Measurements from ENCODE around the gene RBM48. TPM values are rescaled to one million over a fixed set of nuclear protein-coding genes. Genes with fewer than 3 reads are reported as not detected.

RBM48 gene
- total RNA-seq, 2 donors from 2014 or later, result 27.7 to 29.3 TPM

DNA sequence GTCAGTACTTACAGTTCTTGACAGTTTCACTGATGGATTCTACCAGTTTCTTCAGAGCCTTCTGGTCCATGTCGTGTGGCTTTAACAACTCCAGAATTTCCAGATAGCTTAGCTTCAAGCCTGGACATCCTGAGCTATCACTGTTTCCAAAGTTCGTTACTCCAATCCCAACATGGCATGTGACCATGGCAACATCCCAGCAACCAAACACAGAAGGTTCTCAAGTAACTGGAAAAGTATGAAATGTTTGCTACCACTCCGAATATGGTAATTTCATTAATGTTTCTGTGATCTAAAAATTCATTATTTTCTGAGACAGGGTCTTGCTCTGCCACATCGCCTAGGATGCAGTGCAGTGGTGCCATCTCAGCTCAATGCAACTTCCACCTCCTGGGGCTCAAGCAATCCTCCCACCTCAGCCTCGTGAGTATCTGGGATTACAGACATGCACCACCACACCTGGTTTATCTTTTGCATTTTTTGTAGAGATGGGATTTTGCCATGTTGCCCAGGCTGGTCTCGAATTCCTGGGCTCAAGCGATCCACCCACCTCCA lies 29.3 kb downstream of the RBM48 start:
- Mint-ChIP-seq H3K36me3 (ENCODE audit: low read depth) (no peaks in the 10 kb centered on the region), H3K27ac (peak overlapping the region; percentile 79), H3K27me3 (no peaks in the 10 kb centered on the region), H3K4me3 (peak overlapping the region; percentile 25), H3K4me1 (peaks cover 1% of the 10 kb centered on the region)
- H3K9me3 ChIP-seq (ENCODE audit: control insufficient read depth, low read length, poor library complexity, severe bottlenecking), result no peaks in the 10 kb centered on the region
- ATAC-seq, result no peak
- no peak for DNase-seq

DNA sequence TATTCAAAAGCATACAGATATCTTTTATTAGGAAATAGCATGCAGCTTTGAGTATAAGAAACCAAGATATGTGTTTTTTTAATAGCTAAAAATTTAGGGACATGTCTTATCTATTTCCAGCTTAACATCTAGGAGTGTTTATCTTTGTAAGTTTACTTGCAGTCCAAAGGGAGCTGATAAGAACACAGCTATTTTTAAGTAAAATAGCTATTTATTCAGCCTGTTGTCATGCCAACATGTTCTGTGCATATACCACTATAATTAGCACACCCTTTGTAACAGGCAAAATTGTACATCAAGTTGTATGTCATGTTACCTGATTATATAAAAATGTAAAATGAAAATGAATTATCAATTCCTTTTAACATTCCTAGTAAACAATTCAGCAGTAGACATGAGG lies 32.0 kb downstream of the RBM48 start:
- ATAC-seq, result no peak
- H3K4me1 Mint-ChIP-seq, result peaks cover 10% of the 10 kb centered on the region
- no peak for DNase-seq

DNA sequence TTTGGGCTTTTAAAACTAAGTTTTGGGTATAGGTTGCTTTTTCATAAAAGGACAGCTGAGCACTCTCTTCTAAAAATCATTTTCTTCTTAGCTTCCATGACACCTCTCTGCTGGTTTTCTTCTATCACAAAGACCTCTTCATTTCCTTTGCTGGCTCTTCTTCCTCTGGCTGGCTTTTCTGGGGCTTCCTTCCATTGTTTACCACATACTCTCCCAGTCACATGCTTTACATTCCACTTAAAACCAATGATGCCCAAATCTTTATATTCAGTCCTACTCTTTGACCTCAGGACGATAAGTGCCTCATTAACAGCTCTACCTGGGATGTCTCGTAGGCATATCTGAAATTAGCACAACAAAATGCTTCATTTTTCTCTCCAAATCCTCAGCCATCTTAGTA lies 34.8 kb downstream of the RBM48 start:
- no peaks in the 10 kb centered on the region for H3K9me3 ChIP-seq (ENCODE audit: control insufficient read depth, low read length, poor library complexity, severe bottlenecking)
- no peak overlapping the region for H3K4me3 Mint-ChIP-seq
- peak overlapping the region; percentile 60 for H3K27ac Mint-ChIP-seq
- H3K4me1 Mint-ChIP-seq, result peaks cover 10% of the 10 kb centered on the region
- H3K27me3 Mint-ChIP-seq, result no peaks in the 10 kb centered on the region
- ATAC-seq (no peak), DNase-seq (no peak)
- H3K36me3 Mint-ChIP-seq (ENCODE audit: low read depth), result peaks cover 7% of the 10 kb centered on the region

More for the DNA sequence above, 32.0 kb downstream of the RBM48 start:
- H3K9me3 ChIP-seq (ENCODE audit: control insufficient read depth, low read length, poor library complexity, severe bottlenecking), result no peaks in the 10 kb centered on the region
- no peak overlapping the region for H3K4me3 Mint-ChIP-seq
- no peaks in the 10 kb centered on the region for H3K27me3 Mint-ChIP-seq
- H3K36me3 Mint-ChIP-seq (ENCODE audit: low read depth), result peaks cover 7% of the 10 kb centered on the region
- no peak overlapping the region for H3K27ac Mint-ChIP-seq

DNA sequence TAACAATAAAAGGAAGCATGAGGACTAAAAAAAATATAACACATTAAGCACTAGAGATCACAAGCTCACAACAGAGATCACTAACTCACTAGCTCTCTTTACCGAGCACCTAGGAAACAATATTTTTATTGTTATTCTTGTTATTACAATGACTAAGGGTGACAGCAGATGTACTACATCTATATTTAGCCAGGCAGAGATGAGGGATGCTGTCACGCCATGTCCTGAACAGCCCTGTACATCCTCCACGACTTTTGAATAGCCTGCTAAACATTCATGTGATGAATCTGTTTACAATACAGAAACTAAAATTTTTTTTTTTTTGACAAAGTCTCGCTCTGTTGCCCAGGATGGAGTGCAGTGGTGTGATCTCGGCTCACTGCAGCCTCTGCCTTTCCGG lies 38.9 kb downstream of the RBM48 start:
- H3K27ac Mint-ChIP-seq, result no peak overlapping the region
- no peaks in the 10 kb centered on the region for H3K9me3 ChIP-seq (ENCODE audit: control insufficient read depth, low read length, poor library complexity, severe bottlenecking)
- no peak overlapping the region for H3K4me3 Mint-ChIP-seq
- DNase-seq (no peak), ATAC-seq (no peak)
- H3K27me3 Mint-ChIP-seq, result no peaks in the 10 kb centered on the region
- peaks cover 13% of the 10 kb centered on the region for H3K36me3 Mint-ChIP-seq (ENCODE audit: low read depth)
- H3K4me1 Mint-ChIP-seq, result peaks cover 16% of the 10 kb centered on the region

DNA sequence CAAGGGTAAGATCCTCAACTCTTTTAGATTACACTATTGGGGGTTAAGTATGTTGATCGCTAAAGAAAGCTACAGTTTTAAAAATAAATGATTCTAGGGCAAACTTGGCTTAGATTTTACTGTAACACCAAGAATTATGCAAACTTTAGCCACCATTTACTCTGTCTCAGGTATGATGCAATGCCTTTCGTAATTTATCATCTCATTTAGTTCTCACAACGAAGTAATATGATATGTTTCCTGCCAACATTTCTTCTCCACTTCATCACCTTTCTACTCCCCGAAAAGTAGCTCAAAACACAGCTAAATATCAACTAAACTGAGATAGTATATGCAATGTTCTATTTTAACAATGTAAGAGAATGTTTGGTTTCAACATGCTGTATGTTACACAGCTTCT lies 40.5 kb downstream of the RBM48 start:
- no peak for ATAC-seq
- Mint-ChIP-seq H3K36me3 (ENCODE audit: low read depth) (peaks cover 8% of the 10 kb centered on the region), H3K27ac (no peak overlapping the region)

DNA sequence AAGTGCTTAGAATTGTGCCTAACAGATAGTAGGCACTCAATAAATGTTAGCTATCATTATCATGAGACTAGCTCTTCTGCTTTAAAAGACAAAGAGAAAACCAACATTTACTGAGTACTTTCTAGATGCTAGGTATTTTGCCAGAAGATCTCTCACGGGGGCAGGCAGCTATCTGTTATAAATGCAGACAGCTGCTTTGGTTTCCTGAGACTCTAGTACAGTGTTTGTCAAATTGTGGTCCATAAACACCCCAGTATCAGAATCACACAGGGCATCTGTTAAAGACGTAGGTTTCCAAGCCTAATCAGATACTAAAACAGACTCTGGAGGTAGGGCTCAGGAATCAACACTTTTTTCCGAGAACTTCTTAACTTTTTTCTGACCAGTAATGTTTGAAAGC lies 47.7 kb downstream of the RBM48 start:
- H3K9me3 ChIP-seq (ENCODE audit: control insufficient read depth, low read length, poor library complexity, severe bottlenecking), result no peaks in the 10 kb centered on the region
- no peak overlapping the region for H3K27ac Mint-ChIP-seq
- H3K36me3 Mint-ChIP-seq (ENCODE audit: low read depth), result peaks cover 8% of the 10 kb centered on the region
- no peak for ATAC-seq
- H3K4me1 Mint-ChIP-seq, result peaks cover 11% of the 10 kb centered on the region
- no peak for DNase-seq
- no peaks in the 10 kb centered on the region for H3K27me3 Mint-ChIP-seq
- H3K4me3 Mint-ChIP-seq, result no peak overlapping the region

More for the DNA sequence above, 40.5 kb downstream of the RBM48 start:
- H3K9me3 ChIP-seq (ENCODE audit: control insufficient read depth, low read length, poor library complexity, severe bottlenecking), result no peaks in the 10 kb centered on the region
- DNase-seq, result no peak
- Mint-ChIP-seq H3K4me3 (no peak overlapping the region), H3K4me1 (peaks cover 8% of the 10 kb centered on the region), H3K27me3 (no peaks in the 10 kb centered on the region)

DNA sequence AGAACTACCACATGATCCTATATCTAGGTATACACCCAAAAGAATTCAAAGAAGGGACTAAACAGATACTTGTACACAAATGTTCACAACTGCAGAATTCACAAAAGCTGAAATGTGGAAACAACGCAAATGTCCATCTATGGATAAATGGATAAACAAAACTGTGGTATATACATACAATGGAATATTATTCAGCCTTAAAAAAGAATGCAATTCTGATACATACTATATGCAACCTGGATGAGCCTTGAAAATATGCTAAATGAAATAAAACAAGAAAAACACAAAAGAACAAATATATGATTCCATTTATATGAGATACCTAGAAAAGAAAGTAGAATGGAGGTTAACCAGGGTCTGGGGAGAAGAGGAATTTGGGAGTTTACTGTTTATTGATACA lies 54.4 kb downstream of the RBM48 start:
- Mint-ChIP-seq H3K27me3 (no peaks in the 10 kb centered on the region), H3K4me1 (peaks cover 31% of the 10 kb centered on the region), H3K36me3 (ENCODE audit: low read depth) (peaks cover 5% of the 10 kb centered on the region), H3K4me3 (no peak overlapping the region), H3K27ac (peak overlapping the region; percentile 12)
- DNase-seq, result no peak
- H3K9me3 ChIP-seq (ENCODE audit: control insufficient read depth, low read length, poor library complexity, severe bottlenecking), result no peaks in the 10 kb centered on the region
- ATAC-seq, result no peak

DNA sequence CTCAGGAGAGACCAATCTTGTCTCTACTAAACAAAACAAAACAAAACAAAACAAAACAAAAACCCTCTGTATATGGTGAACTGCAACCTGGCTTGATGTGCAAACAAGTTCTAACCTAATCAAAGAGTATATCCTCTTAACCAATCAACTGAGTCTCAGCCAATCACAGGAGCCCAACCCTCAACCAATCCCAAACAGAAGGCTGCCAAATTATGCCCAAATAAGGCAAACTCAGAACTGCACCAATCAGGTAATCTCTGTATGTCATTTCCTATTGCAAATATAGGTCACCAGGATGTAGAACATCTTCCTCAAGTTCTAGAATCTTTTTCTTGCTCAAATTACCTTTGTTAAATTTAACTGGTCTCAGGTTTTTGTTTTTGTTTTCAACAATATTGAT lies 56.4 kb downstream of the RBM48 start:
- Mint-ChIP-seq H3K27me3 (no peaks in the 10 kb centered on the region), H3K4me3 (no peak overlapping the region), H3K4me1 (peaks cover 42% of the 10 kb centered on the region), H3K27ac (peak overlapping the region; percentile 49), H3K36me3 (ENCODE audit: low read depth) (peaks cover 2% of the 10 kb centered on the region)
- DNase-seq, result no peak
- peak; percentile 47 for ATAC-seq
- H3K9me3 ChIP-seq (ENCODE audit: control insufficient read depth, low read length, poor library complexity, severe bottlenecking), result no peaks in the 10 kb centered on the region

DNA sequence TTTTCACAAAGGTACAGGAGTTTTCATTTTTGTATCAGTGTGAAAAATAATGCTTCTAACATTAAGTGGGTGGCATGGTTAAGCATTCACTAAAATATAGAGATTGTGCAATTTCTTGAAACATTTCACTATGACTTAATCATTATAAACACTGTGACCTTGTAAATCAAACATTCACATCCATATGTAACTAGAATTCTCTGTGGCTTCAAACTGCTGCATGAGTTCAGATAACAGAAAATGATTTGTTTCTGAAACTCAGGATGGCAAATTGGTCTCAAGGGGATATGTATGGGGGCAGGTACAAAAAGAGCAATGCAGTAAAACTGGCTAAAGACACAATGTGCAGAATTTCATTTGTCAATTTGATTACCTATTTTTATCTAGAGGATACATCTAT lies 57.8 kb downstream of the RBM48 start:
- H3K27ac Mint-ChIP-seq, result no peak overlapping the region
- ATAC-seq (no peak), DNase-seq (no peak)
- no peaks in the 10 kb centered on the region for H3K36me3 Mint-ChIP-seq (ENCODE audit: low read depth)
- H3K27me3 Mint-ChIP-seq, result no peaks in the 10 kb centered on the region
- peaks cover 42% of the 10 kb centered on the region for H3K4me1 Mint-ChIP-seq
- H3K9me3 ChIP-seq (ENCODE audit: control insufficient read depth, low read length, poor library complexity, severe bottlenecking), result no peaks in the 10 kb centered on the region
- H3K4me3 Mint-ChIP-seq, result no peak overlapping the region

DNA sequence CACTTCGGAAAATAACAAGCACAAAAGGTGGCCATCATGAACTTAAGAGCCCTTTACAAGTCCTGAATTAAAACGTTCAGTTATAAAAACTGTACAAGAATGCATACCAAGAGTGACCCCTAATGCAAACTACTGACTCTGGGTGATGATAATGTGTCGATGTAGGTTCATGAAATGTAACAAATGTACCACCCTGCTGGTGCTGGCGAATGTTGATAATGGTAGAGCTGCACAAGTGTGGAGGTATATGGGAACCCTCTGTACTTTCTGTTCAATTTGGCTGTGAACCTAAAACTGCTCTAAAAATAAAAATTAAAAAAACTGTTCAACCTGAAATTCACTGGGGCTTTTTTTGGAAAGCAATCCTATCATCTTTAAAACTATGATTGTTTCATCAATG lies 58.2 kb downstream of the RBM48 start:
- DNase-seq (no peak), ATAC-seq (no peak)
- Mint-ChIP-seq H3K27ac (no peak overlapping the region), H3K27me3 (no peaks in the 10 kb centered on the region), H3K4me1 (peaks cover 42% of the 10 kb centered on the region), H3K4me3 (no peak overlapping the region), H3K36me3 (ENCODE audit: low read depth) (no peaks in the 10 kb centered on the region)
- no peaks in the 10 kb centered on the region for H3K9me3 ChIP-seq (ENCODE audit: control insufficient read depth, low read length, poor library complexity, severe bottlenecking)

Other genes with a start within 250 kb of the RBM48 start
- 10 to 100 TPM; 13.2 to 16.3 TPM for gene GATAD1, start 81.3 kb upstream of the RBM48 start, total RNA-seq
- gene ERVW-1, start 50.8 kb upstream of the RBM48 start, total RNA-seq, result not detected
- 10 to 100 TPM; 18.2 to 19.1 TPM for gene PEX1, start 275 bp upstream of the RBM48 start, total RNA-seq
- 10 to 100 TPM; 71.6 to 77.0 TPM for gene FAM133B, start 61.6 kb downstream of the RBM48 start, total RNA-seq

Data from T-helper 17 cell (primary cell).